HAP-1 (cell line): ENCODE data around the gene CARF.
"Not testable (repeated sequence)": the region's sequence is repeated elsewhere in the genome, so short reads cannot be mapped to it uniquely, and the experiment has no call there.

Source experiments
- DNase-seq, 2 experiments: peaks; one replicate each; pipeline ENCODE4 v3.0.0-alpha.2; 2016 to 2020; ENCODE audit warnings: low spot score in 2 of 2
- H3K27me3 ChIP-seq: fragments of 250-450 bp; sonication (Bioruptor Pico); 2 replicates; pipeline ENCODE4 v1.5.1; 2020; ENCODE audit warnings: low read depth, mild to moderate bottlenecking, moderate library complexity
- H3K36me3 ChIP-seq: fragments of 250-450 bp; sonication (Bioruptor Pico); replicated peaks from 2 replicates; pipeline ENCODE4 v1.5.1; 2020; ENCODE audit warnings: mild to moderate bottlenecking
- H3K4me1 ChIP-seq: fragments of 250-450 bp; sonication (Bioruptor Pico); 2 replicates; pipeline ENCODE4 v1.5.1; 2020; ENCODE audit warnings: mild to moderate bottlenecking
- H3K4me3 ChIP-seq: fragments of 250-450 bp; sonication (Bioruptor Pico); 2 replicates; pipeline ENCODE4 v1.5.1; 2020; ENCODE audit warnings: mild to moderate bottlenecking, moderate library complexity
- H3K9me3 ChIP-seq: fragments of 250-450 bp; sonication (Bioruptor Pico); 2 replicates; pipeline ENCODE4 v1.5.1; 2020; ENCODE audit warnings: mild to moderate bottlenecking, moderate library complexity
- in situ Hi-C: fragments of 300-500 bp; cut with MboI; formaldehyde crosslinking; loops from 3 replicates; pipeline ENCODE4 v1.14.3; 2020; ENCODE audit warnings: low sequenced_read_pairs, inconsistent platforms, mixed read lengths

The CARF gene

DNA sequence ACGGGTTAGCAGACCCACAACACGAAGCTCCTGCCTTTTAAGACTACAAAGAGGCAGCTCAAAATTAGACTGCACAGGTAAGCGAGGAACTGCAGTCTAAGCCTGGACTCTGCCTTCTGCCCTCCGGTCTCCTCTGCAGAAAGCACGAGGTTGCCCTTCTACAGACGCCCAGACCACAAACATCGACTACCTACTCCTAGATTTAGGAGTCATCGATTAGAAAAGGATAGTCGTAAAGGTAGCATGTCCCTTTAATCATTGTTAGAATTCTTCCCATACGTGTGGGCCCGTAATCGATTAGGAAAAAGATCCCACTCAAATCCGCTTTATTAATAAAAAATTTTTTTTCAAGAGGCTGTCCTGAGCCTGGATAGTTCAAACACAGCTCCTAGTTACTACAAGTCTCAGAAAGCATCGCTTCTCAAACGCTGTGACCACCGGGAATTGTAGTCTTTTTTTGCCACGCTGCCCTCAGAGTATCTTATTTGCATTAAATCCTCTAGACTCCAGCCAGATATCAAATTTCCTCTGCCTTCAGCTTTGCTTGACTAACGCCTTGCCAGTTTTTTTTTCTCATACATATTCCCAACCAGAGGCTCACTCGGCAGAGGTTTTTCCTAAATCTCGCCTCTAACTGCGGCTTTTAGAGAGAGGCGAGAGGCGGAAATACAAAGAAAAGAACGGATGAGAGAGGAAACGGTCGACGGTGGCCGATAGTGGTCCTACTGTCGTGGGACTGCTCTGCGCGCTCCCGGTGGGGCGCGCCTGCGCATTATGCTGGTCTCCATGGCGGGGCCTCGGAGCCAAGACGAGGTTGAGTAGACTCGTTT is at the start of gene CARF, which contains the start of gene WDR12:
Gene CARF (plus strand): TSS at position 764 of the 830 bp plus-strand sequence. CDS start 29,628 bp downstream, outside the sequence.
Gene WDR12 (minus strand): TSS at position 162 of the 830 bp plus-strand sequence. CDS start 197 bp downstream, outside the sequence.
- Histone ChIP-seq H3K9me3 (no peaks in the 10 kb centered on the region), H3K4me1 (0 out of 2 replicates have a peak, but pooled peaks cover 5% of the 10 kb centered on the region), H3K4me3 (peak within 1 kb of the TSS; percentile 61), H3K36me3 (peaks cover 4% of the 10 kb centered on the region), H3K27me3 (no peaks in the 10 kb centered on the region)
- in situ Hi-C loops: no loop called here
- peak; percentile 93 for DNase-seq

GRCh38 chr2:202870431-202871299 is 41.4 kb upstream of the CARF start:
- H3K36me3 ChIP-seq: no peaks in the 10 kb centered on the region
- in situ Hi-C loops: no loop called here
- peak; percentile 69 to 79 for DNase-seq
- H3K27me3 ChIP-seq: no peaks in the 10 kb centered on the region
- H3K4me1 ChIP-seq: peaks cover 14% of the 10 kb centered on the region
- H3K4me3 ChIP-seq: peak overlapping the region; percentile 59
- no peaks in the 10 kb centered on the region for H3K9me3 ChIP-seq

GRCh38 chr2:202871300-202872141 is 40.6 kb upstream of the CARF start, which contains the start of gene ICA1L:
TSS of gene ICA1L (minus strand) at chr2:202871766. CDS start at chr2:202829009, 42,757 bp downstream.
- Histone ChIP-seq H3K4me3 (peak within 1 kb of the TSS; percentile 59), H3K4me1 (peaks cover 14% of the 10 kb centered on the region), H3K9me3 (no peaks in the 10 kb centered on the region), H3K36me3 (no peaks in the 10 kb centered on the region), H3K27me3 (no peaks in the 10 kb centered on the region)
- in situ Hi-C loops: no loop called here
- peak; percentile 67 to 90 for DNase-seq

- Histone ChIP-seq H3K9me3 (no peaks in the 10 kb centered on the region), H3K27me3 (no peaks in the 10 kb centered on the region), H3K4me1 (peaks cover 9% of the 10 kb centered on the region), H3K4me3 (no peak overlapping the region), H3K36me3 (peaks cover 18% of the 10 kb centered on the region)
- in situ Hi-C loops: no loop called here
- no peak for DNase-seq
Measured at GRCh38 chr2:202877699-202878098, 34.4 kb upstream of the CARF start.

GRCh38 chr2:202881570-202881969 is 30.5 kb upstream of the CARF start:
- Histone ChIP-seq H3K36me3 (peaks cover 42% of the 10 kb centered on the region), H3K4me3 (no peak overlapping the region)

GRCh38 chr2:202883987-202884675 is 27.9 kb upstream of the CARF start:
- H3K9me3 ChIP-seq: no peaks in the 10 kb centered on the region
- no peak overlapping the region for H3K4me3 ChIP-seq
- peaks cover 51% of the 10 kb centered on the region for H3K36me3 ChIP-seq
- H3K27me3 ChIP-seq: no peaks in the 10 kb centered on the region
- DNase-seq: no peak
- H3K4me1 ChIP-seq: no peaks in the 10 kb centered on the region
- in situ Hi-C loops: no loop called here

More at GRCh38 chr2:202881570-202881969, 30.5 kb upstream of the CARF start:
- no peak for DNase-seq
- no peaks in the 10 kb centered on the region for H3K4me1 ChIP-seq
- no peaks in the 10 kb centered on the region for H3K9me3 ChIP-seq
- in situ Hi-C loops: no loop called here
- H3K27me3 ChIP-seq: no peaks in the 10 kb centered on the region

- Histone ChIP-seq H3K4me3 (no peak overlapping the region), H3K4me1 (no peaks in the 10 kb centered on the region), H3K27me3 (no peaks in the 10 kb centered on the region), H3K36me3 (peaks cover 58% of the 10 kb centered on the region), H3K9me3 (no peaks in the 10 kb centered on the region)
- no peak for DNase-seq
- in situ Hi-C loops: no loop called here
Measured at GRCh38 chr2:202885190-202885589, 26.9 kb upstream of the CARF start.

DNA sequence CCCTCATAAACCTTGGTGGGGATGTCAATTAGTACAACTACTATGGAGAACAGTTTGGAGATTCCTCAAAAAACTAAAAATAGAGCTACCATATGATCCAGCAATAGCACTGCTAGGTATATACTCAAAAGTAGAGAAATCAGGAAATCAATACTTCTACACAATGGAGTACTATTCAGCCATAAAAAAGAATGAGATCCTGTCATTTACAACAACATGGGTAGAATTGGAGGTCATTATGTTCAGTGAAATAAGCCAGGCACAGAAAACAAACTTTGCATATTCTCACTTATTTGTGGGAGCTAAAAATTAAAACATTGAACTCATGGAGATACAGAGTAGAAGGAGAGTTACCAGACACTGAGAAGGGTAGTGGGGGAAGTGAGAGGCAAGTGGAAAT is 6.6 kb upstream of the CARF start:
- H3K36me3 ChIP-seq: peaks cover 22% of the 10 kb centered on the region

GRCh38 chr2:202908186-202908585 is 3.9 kb upstream of the CARF start:
- H3K36me3 ChIP-seq: peaks cover 22% of the 10 kb centered on the region
- 0 out of 2 replicates have a peak, but pooled peaks cover 5% of the 10 kb centered on the region for H3K4me1 ChIP-seq
- no peaks in the 10 kb centered on the region for H3K9me3 ChIP-seq
- in situ Hi-C loops: no loop called here
- no peak for DNase-seq
- no peak overlapping the region for H3K4me3 ChIP-seq
- no peaks in the 10 kb centered on the region for H3K27me3 ChIP-seq

More for the DNA sequence above, 6.6 kb upstream of the CARF start:
- H3K4me3 ChIP-seq, in situ Hi-C loops, H3K9me3 ChIP-seq, H3K27me3 ChIP-seq, H3K4me1 ChIP-seq, DNase-seq: not testable (repeated sequence)

DNA sequence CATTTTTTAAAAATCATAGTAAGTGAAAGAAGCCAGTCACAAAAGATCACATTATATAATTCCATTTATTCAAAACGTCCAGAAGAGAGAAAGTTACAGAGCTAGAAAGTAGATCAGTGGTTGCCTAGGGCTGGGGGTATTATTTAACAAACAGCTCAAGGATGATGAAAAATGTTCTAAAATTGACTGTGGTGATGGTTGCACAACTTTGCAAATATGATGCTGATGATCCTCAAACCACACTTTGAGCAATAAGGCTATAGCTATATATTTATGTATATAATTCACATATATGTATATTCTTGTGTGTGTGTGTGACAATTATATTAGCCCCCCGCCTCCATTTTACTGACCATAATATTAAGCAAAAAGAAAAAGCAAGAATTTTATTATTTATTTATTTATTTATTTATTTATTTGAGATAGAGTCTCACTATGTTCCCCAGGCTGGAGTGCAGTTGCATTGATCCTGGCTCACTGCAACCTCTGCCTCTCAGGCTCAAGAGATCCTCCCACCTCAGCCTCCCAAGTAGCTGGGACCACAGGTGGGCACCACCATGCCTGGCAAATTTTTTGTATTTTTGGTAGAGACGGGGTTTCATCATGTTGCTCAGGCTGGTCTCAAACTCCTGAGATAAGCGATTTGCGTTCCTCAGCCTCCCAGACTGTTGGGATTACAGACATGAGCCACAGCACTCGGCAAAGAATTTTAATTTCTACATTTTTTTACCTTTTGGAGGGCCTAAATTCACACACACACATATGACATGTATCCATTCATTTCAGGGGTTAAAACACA is 2.5 kb upstream of the CARF start:
- no peaks in the 10 kb centered on the region for H3K9me3 ChIP-seq
- in situ Hi-C loops: no loop called here
- H3K4me3 ChIP-seq: no peak overlapping the region
- no peak for DNase-seq
- H3K36me3 ChIP-seq: peaks cover 20% of the 10 kb centered on the region
- H3K4me1 ChIP-seq: 0 out of 2 replicates have a peak, but pooled peaks cover 5% of the 10 kb centered on the region
- no peaks in the 10 kb centered on the region for H3K27me3 ChIP-seq

- H3K4me1 ChIP-seq, DNase-seq, H3K27me3 ChIP-seq, in situ Hi-C loops, H3K9me3 ChIP-seq: not testable (repeated sequence)
- Histone ChIP-seq H3K36me3 (peaks cover 16% of the 10 kb centered on the region), H3K4me3 (peak overlapping the region; percentile 61)
Measured at GRCh38 chr2:202910250-202910649, 1.8 kb upstream of the CARF start.

DNA sequence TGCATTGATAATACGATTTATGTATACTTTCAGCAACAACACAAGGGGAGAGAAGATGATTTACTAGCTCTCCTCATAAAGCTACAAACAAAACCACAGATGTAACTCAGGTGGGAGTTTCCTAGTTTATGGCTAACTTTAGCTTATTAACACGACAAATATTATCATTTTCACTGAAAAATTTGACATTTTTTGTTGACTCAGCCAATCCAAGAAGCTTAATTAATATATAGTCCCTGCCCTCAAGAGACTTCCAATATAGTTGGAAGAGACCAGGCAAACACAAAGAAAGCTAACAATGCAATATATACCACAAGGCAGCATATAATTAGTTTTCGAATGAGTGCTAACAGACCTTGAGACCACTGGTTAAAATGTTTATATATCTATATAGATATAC is 1.4 kb upstream of the CARF start:
- H3K4me3 ChIP-seq: peak overlapping the region; percentile 61
- H3K4me1 ChIP-seq: 0 out of 2 replicates have a peak, but pooled peaks cover 5% of the 10 kb centered on the region
- H3K36me3 ChIP-seq: peaks cover 12% of the 10 kb centered on the region
- H3K9me3 ChIP-seq: no peaks in the 10 kb centered on the region
- no peak for DNase-seq
- in situ Hi-C loops: no loop called here
- H3K27me3 ChIP-seq: no peaks in the 10 kb centered on the region
